COLO668 (cell line): ENCODE results near the gene HOXD9.

Experiments used
- DNase-seq: peaks from one replicate; lab custom pipeline; 2025; ENCODE audit not compliant: unreplicated experiment; lab: John Stamatoyannopoulos, UW

The HOXD9 gene

DNA sequence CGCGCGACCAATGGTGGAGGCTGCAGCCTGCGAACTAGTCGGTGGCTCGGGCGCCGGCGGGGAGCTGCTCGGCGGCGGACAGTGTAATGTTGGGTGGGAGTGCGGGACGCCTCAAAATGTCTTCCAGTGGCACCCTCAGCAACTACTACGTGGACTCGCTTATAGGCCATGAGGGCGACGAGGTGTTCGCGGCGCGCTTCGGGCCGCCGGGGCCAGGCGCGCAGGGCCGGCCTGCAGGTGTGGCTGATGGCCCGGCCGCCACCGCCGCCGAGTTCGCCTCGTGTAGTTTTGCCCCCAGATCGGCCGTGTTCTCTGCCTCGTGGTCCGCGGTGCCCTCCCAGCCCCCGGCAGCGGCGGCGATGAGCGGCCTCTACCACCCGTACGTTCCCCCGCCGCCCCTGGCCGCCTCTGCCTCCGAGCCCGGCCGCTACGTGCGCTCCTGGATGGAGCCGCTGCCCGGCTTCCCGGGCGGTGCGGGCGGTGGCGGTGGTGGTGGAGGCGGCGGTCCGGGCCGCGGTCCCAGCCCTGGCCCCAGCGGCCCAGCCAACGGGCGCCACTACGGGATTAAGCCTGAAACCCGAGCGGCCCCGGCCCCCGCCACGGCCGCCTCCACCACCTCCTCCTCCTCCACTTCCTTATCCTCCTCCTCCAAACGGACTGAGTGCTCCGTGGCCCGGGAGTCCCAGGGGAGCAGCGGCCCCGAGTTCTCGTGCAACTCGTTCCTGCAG lies at the start of gene HOXD9:
TSS of gene HOXD9 (plus strand) at position 37 of the 728 bp plus-strand sequence. CDS start at position 87, 50 bp downstream.
- peak; percentile 88 for DNase-seq

DNA sequence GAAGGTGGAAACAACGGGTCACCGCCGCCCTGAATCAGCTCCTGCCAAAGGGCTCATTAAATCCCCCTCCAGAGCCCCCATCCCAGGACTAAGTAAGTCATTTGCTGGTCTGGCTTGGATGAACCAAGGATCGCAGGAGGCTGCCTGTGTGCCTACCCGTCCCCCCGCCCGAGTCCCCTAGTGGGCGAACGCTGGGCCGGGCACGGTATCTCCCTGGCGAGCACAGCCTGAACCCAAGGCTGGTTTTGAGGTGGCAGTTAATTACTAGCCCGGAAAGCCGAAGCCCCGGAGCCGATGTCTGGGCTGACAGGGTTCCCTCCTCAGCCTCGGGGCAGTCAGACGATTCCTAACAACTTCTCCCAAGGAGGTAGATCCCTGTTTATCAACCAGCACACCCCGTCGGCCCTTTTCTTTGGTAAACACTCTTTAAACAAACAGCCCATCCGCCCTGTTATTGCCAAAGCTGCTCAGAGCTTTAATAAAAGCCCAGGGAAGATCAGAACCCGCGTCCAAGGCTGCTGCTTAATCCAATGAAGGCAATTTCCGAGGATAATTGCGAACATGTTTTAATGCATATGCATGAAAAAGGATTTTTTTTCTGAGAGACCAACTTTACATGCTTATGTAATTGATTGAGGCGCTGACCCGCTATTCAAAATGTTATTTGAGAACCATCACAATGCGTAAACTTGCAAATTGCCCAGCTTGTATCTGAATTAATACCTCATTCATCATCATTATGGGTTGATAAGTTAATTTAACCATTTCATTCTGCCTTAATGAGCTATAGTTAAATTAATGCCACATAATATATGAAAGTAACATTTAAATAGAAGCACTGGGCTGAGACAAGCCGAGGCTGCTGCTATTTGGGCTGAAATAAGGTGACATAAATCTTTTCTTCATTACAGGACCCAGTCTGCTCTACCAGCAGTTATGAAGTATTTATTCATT lies 49.3 kb upstream of the HOXD9 start:
- DNase-seq, result no peak

DNA sequence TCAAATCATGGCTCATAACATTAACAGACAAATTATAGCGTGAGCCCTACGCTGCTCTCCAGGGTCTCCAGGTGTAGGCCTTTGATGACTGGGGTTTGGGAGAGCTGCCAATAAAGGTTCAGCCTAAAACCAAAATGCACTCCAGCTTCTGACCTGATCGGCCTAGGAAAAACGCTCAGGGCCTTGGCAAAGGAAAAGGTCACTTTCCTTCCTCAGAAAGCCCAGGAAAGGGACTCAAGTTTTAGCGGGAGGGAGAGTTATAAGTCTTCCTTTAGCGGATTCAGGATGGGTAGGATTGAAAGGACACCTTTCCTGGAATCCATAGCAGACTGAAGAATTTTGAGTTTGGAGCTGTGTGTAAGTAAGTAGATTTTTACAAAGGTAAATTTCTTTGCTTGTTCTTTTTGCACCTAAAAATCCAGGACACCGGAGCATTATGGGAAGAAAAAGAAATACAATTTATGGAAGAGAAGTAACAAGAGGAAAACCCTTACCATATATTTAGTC lies 47.5 kb upstream of the HOXD9 start:
- DNase-seq, result no peak

DNA sequence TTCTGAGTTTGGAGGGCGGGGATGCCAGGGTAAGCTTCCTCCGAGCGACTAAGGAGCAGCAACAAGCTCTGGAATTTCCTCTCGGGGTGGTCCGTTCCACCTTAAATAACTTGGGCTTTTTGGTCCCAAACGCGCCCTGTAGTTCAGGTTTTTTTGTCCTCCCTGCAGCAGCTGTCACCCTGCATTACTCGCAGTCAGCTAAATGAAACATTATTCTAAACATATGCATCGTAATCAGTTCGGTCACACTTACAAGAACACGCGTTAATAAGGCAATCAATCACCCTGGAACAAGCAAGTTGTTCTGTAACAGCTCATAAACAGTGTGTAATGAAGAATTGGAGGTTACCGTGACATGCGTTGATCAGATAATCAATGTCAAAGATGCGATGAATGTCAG lies 47.0 kb upstream of the HOXD9 start:
- no peak for DNase-seq

DNA sequence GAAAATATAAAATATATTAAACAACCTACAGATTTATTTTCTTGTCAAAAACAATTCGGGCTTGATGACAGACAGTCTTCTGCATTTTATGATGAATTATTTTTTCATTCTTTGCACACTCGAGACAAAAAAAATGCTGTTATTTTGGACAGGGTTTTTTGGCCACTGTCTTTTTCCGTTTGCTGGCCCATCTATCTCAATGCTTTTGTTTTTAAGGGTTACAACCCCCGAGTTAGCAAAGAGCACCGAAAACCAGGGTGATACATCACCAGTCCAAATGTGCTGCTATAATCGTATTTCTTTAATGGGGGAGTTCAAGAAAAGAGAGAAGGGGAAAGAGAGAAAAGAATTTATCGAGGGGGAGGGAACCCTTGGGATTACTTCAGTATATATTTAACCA lies 46.5 kb upstream of the HOXD9 start:
- no peak for DNase-seq

DNA sequence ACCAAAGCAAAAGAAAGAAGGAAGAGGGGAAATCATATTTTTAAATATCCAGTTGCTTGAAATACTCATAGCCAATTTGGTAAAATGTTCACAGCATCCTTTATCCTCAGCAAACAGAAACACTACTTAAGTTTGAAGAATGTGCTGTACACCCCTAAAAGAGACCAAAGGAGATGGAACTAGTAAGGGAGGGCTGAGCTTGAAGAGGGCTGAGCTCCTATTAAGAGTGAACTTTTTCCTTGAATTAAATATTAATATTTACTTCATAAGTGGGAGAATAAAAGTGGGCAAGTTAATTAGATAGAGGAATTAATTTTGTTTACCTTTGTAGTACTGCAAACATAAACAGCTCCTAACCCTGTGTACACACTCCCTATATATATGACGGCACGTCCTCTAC lies 45.7 kb upstream of the HOXD9 start:
- no peak for DNase-seq

DNA sequence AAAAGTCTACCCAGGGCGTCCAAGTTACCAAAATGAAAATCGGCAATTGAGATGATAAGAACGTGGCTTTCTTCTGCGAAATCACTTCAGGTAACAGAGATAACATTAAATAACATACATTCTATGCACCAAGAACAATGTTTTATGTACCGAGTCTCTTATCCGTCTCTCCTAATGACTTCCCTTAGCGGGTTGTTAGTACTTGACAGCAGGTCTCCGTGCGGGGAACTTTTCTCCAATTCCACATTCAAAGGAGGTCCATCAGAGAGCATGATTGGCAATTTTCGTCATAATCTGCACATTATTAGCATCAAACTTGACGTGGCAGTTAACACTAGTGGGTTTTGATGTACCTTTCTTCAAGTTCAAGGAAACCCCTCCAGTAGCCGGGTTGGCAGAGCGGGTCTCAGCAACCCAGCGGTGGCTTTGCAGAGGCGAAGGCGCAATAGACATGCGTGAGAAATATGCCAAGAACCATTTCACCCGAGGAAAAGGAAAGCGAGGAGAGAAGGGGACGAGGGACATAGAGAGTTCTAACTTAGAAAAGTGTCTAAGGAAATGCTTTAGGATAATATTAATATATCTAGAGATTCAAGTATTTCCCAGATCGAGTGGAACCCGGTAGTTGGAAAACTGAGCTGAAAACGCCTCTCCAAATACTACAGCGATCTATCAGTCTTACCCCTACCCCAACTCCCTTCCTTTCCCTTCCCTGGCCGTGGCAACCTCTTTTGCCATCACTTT lies 43.8 kb upstream of the HOXD9 start:
- DNase-seq, result no peak

DNA sequence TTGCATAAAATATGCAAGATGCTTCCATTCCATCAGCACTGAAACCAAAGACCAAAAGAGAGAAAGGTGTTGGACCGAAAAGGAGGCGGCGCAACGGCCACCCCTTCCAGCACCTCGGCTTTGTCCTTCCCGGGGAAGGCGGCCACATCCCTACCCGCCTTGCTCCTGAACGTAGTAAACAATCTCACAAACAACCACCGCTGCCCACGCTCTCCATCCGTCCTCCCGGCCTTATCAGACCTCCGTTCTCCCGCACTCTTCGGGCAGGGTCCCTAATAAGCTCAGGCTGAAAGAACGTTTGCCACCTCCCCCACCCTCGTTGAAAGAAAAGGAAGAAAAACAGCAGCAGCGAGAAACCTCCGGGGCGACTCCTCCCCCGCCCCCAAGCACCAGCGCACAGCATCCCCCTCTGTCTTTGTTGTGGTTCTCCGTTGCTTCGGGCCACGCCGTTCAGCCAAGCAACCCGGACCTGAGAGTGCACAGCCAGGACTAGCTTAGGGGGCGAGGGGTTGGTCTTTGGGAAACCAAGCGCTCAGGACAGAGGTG lies 43.2 kb upstream of the HOXD9 start:
- no peak for DNase-seq

DNA sequence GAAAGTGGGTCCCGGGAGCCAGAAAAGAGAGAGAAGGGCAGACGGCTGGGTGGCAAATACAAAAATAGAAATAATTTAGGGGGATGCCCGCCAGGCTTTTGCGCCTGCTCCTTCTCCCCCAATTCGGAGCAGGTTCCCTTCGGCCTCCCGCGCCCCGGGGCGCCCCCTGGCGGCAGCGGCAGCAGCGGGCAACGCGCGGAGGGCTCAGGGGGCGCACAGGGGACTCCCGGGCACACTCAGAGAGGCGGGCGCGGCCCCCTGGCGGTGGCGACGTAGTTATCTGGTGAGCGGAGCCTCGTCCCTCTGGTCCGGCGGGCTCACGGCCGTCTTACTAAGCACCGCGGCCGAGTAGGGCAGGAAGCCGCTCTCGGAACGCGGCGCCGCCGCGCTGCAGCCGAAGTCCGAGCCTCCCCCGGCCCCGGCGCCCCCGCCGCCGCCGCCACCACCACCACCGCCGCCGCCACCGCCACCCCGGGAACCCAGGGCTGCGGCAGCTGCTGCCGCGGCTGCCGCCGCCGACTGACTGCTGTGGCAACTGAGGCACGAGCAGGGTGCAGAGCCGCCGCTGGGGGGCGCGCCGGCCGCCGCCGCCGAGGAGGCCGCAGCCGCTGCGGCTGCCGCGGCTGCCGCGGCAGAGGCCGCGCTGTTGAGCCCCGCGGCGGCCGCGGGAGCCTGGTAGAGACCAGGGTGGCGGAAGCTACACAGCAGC lies 42.5 kb upstream of the HOXD9 start:
- DNase-seq, result peak; percentile 87

DNA sequence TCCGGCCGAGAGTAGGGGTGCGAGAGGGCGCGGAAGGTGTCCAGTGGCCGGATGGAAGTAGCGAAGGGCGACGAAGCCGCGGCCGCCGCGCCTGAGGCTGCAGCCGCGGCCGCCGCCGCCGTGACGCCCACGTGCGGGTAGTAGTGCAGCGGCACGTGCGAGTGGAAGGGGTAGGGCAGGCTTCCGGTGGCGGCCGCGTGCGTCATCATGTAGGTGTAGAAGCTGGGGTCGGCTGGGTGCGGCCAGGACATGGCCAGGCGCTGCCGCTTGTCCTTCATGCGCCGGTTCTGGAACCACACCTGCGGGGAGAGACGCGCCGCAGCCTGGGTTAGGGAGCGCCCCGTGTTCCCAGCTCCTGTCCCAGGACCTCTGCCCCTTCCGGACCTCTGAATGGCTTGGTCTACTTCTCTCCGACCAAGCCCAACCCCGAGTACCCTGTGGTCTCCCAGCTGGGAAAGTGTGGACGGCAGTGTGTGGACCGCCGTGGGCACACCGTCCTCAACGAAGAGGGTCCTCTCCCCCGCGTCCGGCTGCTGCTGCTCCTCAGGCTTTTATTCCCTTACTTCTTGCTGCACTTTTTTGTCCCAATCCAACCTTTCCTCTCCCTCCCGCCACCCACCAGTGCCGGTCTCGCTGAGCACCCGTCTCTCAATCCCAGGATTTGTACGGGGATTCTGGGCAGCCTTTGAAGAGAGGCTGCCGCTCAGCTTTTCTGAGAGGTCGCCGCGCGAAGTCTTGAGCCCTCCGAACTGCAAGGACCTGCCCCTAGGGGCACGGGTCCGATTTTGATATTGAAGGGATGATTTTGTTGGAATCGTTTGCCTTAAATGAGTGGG lies 41.8 kb upstream of the HOXD9 start:
- DNase-seq, result peak; percentile 85

DNA sequence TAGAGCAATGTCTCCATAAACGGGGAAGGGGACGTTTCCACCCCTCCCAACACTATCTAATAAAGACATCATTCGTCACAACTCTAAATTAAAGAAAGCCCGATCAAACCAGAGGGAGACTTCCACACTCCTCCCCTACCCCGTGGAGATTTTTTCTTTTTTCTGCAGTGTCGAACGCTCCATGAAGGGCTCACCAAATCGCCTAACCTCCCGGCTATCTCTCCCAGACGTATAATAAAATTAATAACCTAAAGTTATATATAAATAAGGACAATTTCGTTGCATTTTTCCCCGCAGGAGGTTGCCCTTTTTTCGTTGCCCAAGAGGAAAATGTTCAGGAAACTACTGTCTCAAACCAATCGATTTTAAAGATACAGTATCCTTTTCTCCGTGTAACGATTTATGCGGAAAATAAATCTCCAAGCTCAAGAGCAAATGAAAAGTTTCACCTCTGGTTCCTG lies 41.1 kb upstream of the HOXD9 start:
- no peak for DNase-seq

DNA sequence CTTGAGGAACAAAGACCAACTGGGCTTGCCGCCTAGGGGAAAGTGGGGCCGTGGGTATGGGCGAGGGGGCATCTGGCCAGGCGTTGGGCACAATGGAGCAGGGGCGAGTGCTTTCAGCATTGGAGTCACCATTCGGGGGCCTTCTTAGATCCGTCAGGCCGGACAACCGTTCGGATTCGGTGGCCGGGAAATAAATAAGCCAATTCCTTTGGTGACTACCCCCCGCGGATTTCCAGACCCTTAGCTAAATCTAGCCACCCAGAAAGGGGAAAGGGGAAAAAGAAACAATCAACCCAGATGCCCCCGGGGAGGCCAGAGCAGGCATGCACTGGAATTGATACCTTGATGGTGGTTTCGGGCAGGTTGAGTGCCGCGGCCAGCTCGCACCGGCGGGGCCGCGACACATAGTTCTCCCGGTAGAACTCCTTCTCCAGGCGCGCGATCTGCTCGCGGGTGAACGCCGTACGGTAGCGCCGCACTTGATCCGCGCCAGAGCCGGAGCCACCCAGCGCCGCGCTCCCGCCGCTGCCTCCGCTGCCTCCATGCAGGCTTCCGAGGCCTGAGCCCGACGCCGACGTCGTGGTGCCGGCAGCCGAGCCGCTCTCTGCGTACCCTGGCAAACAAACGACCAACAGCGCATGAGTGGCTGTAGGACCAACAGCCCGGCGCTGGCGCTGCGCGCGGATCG lies 40.5 kb upstream of the HOXD9 start:
- DNase-seq, result peak; percentile 76

DNA sequence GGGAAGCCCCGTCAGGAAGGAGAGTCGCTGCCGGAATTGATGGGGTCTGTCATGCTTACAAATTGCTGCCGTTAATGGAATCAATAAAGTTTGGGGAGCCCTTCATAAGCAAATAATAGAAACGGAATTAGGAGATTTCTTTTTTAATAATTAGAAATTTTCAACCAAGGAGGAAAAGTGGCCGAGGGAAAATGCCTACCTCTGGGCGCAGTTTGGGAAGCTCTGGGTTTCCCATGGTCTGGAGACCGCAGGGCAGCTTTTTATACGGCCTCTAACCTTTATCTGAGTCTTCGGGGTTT lies 40.0 kb upstream of the HOXD9 start:
- DNase-seq, result no peak

DNA sequence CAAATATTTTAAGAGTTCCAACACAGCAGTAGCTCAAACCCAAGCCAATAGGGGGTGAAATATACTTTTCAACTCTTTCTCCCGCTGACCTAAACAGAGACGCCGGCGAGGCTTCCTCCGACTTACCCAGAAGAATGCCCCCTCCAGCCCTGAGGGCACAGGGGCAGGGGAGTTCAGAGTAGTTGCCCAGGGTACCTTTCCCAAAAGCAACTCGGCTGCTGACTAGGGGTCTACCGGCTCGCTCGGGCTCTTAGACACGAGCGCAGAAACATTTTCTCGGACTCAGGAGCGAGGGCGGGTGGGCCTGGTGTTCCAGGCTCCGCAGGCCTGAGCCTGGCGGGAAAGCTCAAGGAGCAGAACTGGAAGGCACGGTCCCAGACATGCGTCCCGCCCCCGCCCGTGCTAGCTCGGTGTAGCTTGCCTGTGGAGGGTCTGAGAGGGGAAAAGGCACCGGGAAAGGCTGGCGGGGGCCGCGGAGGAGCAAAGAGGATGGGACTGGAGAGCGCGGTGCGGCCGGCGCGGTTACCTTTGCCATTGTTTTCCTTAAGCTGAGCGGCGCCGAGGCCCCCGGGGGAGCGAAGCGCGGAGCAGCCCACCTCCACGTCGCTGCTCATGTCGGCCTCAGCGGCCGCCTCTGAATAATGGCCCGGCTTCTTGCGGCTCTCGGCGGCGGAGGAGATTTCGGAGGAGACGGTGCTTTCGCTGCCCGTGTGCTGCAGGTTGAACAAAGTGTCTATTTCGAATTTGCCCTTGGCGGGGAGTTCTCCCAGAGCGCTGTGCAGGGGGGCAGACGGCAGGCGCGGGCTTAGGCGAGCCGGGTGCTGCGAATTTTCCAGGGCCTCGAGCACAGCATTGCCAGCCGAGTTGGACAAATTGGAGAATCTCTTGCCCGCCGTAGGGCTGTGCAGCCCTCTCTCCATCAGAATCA lies 39.4 kb upstream of the HOXD9 start:
- DNase-seq, result peak; percentile 61

DNA sequence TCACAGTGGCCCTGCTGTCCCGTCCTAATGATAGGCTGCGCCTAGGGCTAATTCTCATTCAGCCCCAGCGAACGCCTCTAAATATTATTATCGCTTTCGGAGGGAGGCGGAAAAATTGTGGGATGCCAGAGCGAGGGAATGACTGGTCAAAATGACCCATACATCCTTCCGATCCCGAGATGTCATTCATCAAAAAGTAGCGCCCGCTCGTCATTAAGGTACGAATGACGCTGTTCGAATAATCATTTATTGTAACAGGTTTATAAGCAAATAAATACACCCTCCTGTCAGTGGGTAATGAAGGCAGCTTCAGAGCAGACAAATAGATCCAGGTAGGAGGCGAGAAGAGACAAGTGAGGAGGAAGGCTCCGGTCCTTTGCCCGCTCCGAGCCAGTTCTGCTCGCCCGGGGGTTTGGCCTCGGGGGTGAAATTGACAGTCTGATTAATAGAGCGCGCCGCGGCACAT lies 38.7 kb upstream of the HOXD9 start, which contains the start of gene EVX2:
TSS of gene EVX2 (minus strand) at position 167 of the 466 bp plus-strand sequence. CDS start 186 bp downstream, outside the sequence.
- DNase-seq, result peak; percentile 39

DNA sequence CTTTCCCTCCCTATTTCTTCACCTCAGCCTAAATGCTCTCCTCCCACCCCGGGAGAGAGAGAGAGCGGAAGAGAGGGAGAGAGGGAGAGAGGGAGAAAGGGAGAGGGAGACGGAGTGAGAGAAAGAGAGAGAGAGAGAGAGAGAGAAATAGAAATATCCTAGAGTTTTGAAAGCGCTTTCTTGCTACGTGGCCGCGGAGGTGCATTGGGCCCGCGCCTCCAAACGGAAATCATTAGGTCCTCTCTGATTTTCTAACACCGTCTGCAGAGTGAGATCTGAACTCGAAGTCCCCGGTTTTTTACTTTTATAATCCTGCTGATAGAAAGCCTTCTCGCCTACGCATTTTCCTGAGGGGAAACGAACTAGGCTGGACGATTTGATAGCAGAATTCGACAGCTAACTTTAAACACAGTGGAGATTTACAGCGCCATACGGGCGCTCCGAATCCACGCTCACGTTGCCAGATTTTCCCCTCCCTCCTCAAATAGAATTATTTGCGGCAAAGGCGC lies 37.9 kb upstream of the HOXD9 start:
- peak; percentile 33 for DNase-seq

DNA sequence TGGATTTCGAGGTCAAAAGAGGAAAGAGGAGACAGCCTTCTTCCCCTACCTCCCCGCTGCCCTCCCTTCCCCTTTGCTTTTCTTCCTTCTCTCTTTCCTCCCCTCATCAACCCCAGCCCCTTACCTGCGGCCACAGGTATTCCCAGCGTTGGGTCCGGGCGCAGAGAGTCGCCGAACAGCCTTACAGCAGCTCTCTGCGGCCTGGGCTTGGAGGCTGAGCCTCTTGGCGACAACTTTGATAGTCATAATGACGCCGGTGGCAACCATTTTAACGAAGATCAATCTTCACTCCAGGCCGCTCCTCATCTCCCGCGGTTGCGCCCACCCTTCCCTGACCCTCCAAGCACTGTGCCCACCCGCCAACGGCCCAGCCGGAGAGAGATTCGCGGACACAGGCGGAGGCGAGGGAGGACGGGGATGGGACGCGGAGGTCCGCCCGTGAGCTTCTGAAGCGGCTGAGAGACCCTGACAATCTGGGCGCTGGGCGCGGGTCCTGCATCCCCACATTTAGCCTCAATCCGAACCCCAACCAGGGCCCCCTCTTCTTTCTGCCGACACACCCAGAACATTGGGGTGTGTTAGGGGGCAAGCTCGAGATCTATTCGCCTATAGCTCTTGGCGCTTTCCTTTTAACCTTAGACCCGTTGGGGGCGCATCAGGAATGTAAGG lies 37.3 kb upstream of the HOXD9 start:
- peak; percentile 52 for DNase-seq
